ENCODE data around the gene RNF149. TPM values are rescaled to one million over a fixed set of nuclear protein-coding genes. Genes with fewer than 3 reads are reported as not detected.

The RNF149 gene
- total RNA-seq, 4 donors from 2014 or later, result 29.0 to 78.6 (median 44.4) TPM

DNA sequence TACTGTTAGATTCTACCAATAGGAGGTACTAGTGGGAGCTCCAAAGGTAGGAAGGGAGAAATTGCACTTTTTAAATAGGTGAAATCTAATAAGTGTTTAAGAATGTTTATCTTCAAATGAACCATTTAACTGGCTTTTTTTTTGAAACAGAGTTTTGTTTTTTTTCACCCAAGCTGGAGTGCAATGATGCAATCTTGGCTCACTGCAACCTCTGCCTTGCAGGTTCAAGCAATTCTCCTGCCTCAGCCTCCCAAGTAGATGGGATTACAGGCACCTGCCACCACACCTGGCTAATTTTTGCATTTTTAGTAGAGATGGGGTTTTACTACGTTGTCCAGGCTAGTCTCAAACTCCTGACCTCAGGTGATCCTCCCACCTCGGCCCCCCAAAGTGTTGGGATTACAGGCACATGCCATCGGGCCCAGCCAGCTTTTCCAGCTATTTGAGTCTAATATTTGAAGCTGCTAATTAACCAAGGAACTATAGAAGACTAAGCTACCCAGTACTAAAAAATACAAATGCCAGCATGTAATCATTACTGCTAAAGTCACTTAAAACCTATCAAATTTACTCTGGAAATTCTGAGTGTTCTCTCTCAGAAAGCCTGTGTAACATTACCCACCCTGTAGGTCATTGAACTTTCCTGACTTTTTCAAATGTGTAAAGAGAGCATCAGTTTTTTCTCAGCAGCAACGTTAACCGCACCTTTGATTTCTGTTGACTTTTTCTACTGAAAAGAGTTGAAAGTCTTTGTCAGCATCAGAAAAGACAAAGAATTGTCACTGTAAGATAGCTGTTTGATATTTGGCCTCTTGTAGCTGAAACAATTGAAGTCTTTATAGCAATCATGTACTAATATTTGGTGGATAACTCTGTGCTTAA is 24.6 kb upstream of the RNF149 start:
- Histone ChIP-seq H3K36me3 (no peaks in the 10 kb centered on the region), H3K9me3 (no peaks in the 10 kb centered on the region), H3K27ac (no peak overlapping the region), H3K4me3 (no peak overlapping the region), H3K4me1 (peaks cover 0 to 10% (median 7%) of the 10 kb centered on the region in 3 donors), H3K27me3 (no peaks in the 10 kb centered on the region)
- no peak for TF ChIP-seq POLR2A (IDR thresholded peaks at IDR 0.05)
- 78% methylated on average over 5 of the region's 5 CpGs for WGBS, 2 donors (ENCODE audit: low coverage in 1 of 2)
- no peak for ATAC-seq

GRCh38 chr2:101331202-101331601 is 22.7 kb upstream of the RNF149 start:
- no peak for TF ChIP-seq POLR2AphosphoS5 (IDR thresholded peaks at IDR 0.05)
- no peak for TF ChIP-seq EP300 (IDR thresholded peaks at IDR 0.05)
- no peak for TF ChIP-seq POLR2A (IDR thresholded peaks at IDR 0.05)
- no peak for TF ChIP-seq CTCF (IDR thresholded peaks at IDR 0.05)
- 75 to 86% methylated on average over 1 to 2 of the region's 2 CpGs for WGBS, 2 donors (ENCODE audit: low coverage in 1 of 2)
- no peak for ATAC-seq
- Histone ChIP-seq H3K4me3 (no peak overlapping the region), H3K36me3 (no peaks in the 10 kb centered on the region), H3K27me3 (no peaks in the 10 kb centered on the region), H3K27ac (peak overlapping the region in 1 of 4 donors; percentile 20), H3K9me3 (no peaks in the 10 kb centered on the region), H3K4me1 (peaks cover 0 to 10% (median 7%) of the 10 kb centered on the region in 3 donors)

- ATAC-seq, result no peak
- Histone ChIP-seq H3K27ac (peak overlapping the region in 2 of 4 donors; percentile 1 to 40), H3K27me3 (no peaks in the 10 kb centered on the region), H3K9me3 (peaks cover 0 to 3% (median 0%) of the 10 kb centered on the region in 3 donors), H3K4me3 (no peak overlapping the region), H3K4me1 (peaks cover 0 to 10% (median 7%) of the 10 kb centered on the region in 3 donors), H3K36me3 (no peaks in the 10 kb centered on the region)
- 77 to 91% methylated on average over 5 to 10 of the region's 12 CpGs for WGBS, 2 donors (ENCODE audit: low coverage in 1 of 2)
- no peak for TF ChIP-seq POLR2A (IDR thresholded peaks at IDR 0.05)
- TF ChIP-seq CTCF (IDR thresholded peaks at IDR 0.05), result no peak
- no peak for TF ChIP-seq EP300 (IDR thresholded peaks at IDR 0.05)
- no peak for TF ChIP-seq POLR2AphosphoS5 (IDR thresholded peaks at IDR 0.05)
Measured at GRCh38 chr2:101330253-101330933, 21.9 kb upstream of the RNF149 start.

DNA sequence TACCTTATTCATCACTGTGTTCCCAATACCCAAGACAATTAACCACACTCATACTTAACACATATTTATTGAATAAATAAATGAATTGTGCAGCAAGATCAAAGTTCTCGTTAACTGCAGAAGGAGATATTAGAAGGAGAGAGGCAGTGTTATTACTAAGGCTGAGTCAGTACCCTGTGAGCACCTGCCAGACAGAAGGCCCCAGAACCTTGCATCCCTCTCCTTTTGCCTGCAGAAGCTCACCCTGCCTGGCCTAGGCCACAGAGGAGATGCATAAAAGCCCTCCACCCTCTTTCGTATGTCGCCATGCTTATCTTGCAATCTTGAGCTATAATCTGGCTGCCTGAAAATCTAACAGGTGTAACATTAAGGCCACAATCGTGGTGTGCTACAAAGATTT is 20.5 kb upstream of the RNF149 start:
- ATAC-seq, result no peak
- peak overlapping the region in 2 of 4 donors; percentile 4 to 21 for H3K27ac ChIP-seq
- peaks cover 0 to 10% (median 7%) of the 10 kb centered on the region in 3 donors for H3K4me1 ChIP-seq
- H3K4me3 ChIP-seq, result no peak overlapping the region
- H3K36me3 ChIP-seq, result no peaks in the 10 kb centered on the region
- H3K9me3 ChIP-seq, result peaks cover 0 to 5% (median 0%) of the 10 kb centered on the region in 3 donors
- WGBS, 2 donors (ENCODE audit: low coverage in 1 of 2), result 73 to 85% methylated on average over 4 of the region's 4 CpGs
- no peaks in the 10 kb centered on the region for H3K27me3 ChIP-seq
- TF ChIP-seq CTCF (IDR thresholded peaks at IDR 0.05) (no peak), EP300 (IDR thresholded peaks at IDR 0.05) (no peak), POLR2A (IDR thresholded peaks at IDR 0.05) (no peak), POLR2AphosphoS5 (IDR thresholded peaks at IDR 0.05) (no peak)

DNA sequence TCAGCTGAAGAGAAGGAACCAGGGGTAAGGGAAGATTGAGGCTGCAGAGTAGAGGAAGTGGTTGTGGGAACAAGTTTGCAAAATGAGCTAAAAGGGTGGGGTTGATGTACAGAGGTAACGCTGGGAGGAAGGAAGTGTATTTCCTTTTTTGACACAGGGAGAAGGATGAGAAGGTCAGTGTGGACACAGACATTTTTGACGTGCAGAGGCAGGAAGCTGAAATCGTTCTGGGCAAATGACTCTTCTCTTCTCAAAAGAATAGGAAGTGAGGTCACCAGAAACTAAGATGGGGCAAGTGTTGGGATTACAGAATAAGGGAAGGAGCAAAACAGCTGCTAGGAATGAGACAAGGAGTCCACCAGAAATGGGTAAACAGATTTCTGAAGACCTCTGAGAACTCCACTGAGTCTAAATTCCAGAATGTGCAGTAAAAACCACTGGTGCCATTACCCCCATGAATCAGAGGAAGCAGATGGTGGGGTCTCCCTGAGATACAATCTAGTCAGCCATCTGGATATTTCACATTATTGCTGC is 20.0 kb upstream of the RNF149 start:
- ATAC-seq, result peak; percentile 80
- Histone ChIP-seq H3K27me3 (no peaks in the 10 kb centered on the region), H3K4me1 (peaks cover 0 to 10% (median 7%) of the 10 kb centered on the region in 3 donors), H3K36me3 (no peaks in the 10 kb centered on the region), H3K4me3 (no peak overlapping the region), H3K9me3 (peaks cover 0 to 5% (median 0%) of the 10 kb centered on the region in 3 donors), H3K27ac (peak overlapping the region in 2 of 4 donors; percentile 4 to 21)
- WGBS, 2 donors (ENCODE audit: low coverage in 1 of 2), result 24 to 30% methylated on average over 3 of the region's 3 CpGs
- TF ChIP-seq CTCF (IDR thresholded peaks at IDR 0.05) (no peak), EP300 (IDR thresholded peaks at IDR 0.05) (no peak), POLR2AphosphoS5 (IDR thresholded peaks at IDR 0.05) (no peak), POLR2A (IDR thresholded peaks at IDR 0.05) (no peak)
